ENCODE results near the gene ICA1. TPM values are rescaled to one million over a fixed set of nuclear protein-coding genes. Genes with fewer than 3 reads are reported as not detected.

Gene ICA1
- total RNA-seq, 1 experiment from 2014 or later = 66.4 TPM

DNA sequence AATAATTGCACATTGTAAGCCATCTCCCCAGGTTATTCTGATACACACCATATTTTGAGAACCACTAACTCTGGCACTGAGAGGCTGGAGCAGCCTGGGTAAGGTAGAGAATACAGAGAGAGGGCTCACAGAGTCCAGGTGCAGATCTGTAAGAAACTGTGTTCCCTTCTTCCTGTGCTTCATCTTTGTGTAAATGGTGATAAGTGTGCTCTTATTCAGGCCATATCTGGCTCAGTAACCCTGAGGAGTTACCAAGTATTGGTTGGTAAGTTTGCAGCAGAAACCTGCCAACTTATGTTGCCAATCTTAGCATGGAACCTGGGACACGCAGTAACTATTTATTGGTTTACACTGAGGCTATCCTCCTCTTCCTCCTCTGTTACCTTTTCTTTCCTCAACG is 16.2 kb upstream of the ICA1 start:
- H3K4me1 Mint-ChIP-seq (ENCODE audit: low read depth, unreplicated experiment) = peaks cover 25% of the 10 kb centered on the region
- intact Hi-C loops (cut with micrococcal nuclease; ENCODE audit: unreplicated experiment) = no loop called here
- H3K27ac Mint-ChIP-seq (ENCODE audit: unreplicated experiment) = no peak overlapping the region

DNA sequence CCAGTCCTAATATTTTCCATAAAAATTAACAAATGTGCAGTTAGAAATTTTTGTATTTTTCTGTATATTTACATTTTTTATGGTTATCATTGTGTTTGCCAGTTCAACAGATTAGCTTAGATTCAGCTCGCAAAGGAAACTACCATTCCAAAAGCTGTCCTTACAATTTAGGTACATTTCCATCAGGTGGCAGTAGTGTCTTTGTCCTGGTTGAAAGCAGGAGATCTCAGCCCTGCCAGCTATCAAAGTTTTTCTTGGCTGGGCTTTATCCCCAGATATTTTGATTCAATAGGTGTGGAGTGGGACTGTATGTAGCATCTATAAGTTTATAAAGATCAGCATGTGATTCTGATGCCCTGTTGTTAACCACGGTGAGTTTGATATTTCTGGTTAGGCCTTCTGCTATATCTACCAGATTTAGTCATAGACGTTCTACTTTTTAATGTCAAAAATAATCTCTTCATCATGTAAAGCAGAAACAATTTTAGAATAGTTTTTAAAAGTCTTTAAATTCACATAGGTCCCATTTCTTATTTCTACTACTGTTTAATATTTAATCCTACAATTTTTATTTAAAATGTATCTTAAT is 15.5 kb upstream of the ICA1 start:
- TF ChIP-seq, protein P1, sequence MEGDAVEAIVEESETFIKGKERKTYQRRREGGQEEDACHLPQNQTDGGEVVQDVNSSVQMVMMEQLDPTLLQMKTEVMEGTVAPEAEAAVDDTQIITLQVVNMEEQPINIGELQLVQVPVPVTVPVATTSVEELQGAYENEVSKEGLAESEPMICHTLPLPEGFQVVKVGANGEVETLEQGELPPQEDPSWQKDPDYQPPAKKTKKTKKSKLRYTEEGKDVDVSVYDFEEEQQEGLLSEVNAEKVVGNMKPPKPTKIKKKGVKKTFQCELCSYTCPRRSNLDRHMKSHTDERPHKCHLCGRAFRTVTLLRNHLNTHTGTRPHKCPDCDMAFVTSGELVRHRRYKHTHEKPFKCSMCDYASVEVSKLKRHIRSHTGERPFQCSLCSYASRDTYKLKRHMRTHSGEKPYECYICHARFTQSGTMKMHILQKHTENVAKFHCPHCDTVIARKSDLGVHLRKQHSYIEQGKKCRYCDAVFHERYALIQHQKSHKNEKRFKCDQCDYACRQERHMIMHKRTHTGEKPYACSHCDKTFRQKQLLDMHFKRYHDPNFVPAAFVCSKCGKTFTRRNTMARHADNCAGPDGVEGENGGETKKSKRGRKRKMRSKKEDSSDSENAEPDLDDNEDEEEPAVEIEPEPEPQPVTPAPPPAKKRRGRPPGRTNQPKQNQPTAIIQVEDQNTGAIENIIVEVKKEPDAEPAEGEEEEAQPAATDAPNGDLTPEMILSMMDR (IDR thresholded peaks at IDR 0.05; ENCODE audit: unreplicated experiment) = peak; percentile 18
- Mint-ChIP-seq H3K27ac (ENCODE audit: unreplicated experiment) (no peak overlapping the region), H3K4me3 (ENCODE audit: low read depth, unreplicated experiment) (no peak overlapping the region), H3K27me3 (ENCODE audit: unreplicated experiment) (no peaks in the 10 kb centered on the region), H3K36me3 (ENCODE audit: insufficient read depth, unreplicated experiment) (no peaks in the 10 kb centered on the region), H3K9me3 (ENCODE audit: low read depth, unreplicated experiment) (no peaks in the 10 kb centered on the region), H3K4me1 (ENCODE audit: low read depth, unreplicated experiment) (peaks cover 18% of the 10 kb centered on the region)
- CTCF ChIA-PET = interaction anchor here (0.7 to 2.0 kb wide), 5 partner anchors 9 to 90 kb away, joined by 3 to 36 read pairs (median 3); no protein-coding TSS in a partner anchor
- intact Hi-C loops (cut with micrococcal nuclease; ENCODE audit: unreplicated experiment) = loop anchor here (1.0 to 2.0 kb wide), 3 partner anchors 13 to 88 kb away; no protein-coding TSS in a partner anchor
- BruUV-seq (replicated peaks) = no TSS peak
- peak; percentile 44 for DNase-seq

More for the DNA sequence above, 16.2 kb upstream of the ICA1 start:
- H3K27me3 Mint-ChIP-seq (ENCODE audit: unreplicated experiment) = no peaks in the 10 kb centered on the region
- DNase-seq = no peak
- TF ChIP-seq, protein P1 (IDR thresholded peaks at IDR 0.05; ENCODE audit: unreplicated experiment) = no peak
- BruUV-seq (replicated peaks) = no TSS peak
- CTCF ChIA-PET = no interaction called here
- no peak overlapping the region for H3K4me3 Mint-ChIP-seq (ENCODE audit: low read depth, unreplicated experiment)
- no peaks in the 10 kb centered on the region for H3K9me3 Mint-ChIP-seq (ENCODE audit: low read depth, unreplicated experiment)
- H3K36me3 Mint-ChIP-seq (ENCODE audit: insufficient read depth, unreplicated experiment) = no peaks in the 10 kb centered on the region

DNA sequence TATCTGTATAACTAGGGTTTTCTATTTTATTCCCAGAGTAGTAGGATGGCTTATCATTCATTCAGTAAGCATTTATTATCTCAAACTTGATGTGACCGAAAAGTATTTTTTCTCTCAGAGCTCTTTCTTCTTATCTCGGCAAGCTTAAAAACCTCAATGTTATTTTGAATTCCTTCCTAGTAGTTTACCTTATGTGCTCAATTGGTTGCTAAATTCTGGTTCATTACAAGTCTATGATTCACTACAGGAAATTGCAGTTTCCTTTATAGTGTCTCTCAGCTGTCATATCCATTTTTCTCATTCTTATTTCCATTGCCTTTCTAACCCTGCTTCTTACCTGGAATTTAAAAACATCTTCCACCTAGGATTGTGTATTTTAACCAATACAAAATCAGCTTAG is 12.6 kb upstream of the ICA1 start:
- TF ChIP-seq, protein P1 (IDR thresholded peaks at IDR 0.05; ENCODE audit: unreplicated experiment) = no peak
- CTCF ChIA-PET = interaction anchor here (0.7 to 1.4 kb wide), 6 partner anchors 10 to 593 kb away, joined by 3 to 4 read pairs (median 3); partner anchors contain the start of gene ICA1
- H3K27me3 Mint-ChIP-seq (ENCODE audit: unreplicated experiment) = no peaks in the 10 kb centered on the region
- no peak overlapping the region for H3K4me3 Mint-ChIP-seq (ENCODE audit: low read depth, unreplicated experiment)
- no peaks in the 10 kb centered on the region for H3K36me3 Mint-ChIP-seq (ENCODE audit: insufficient read depth, unreplicated experiment)
- H3K27ac Mint-ChIP-seq (ENCODE audit: unreplicated experiment) = no peak overlapping the region
- H3K4me1 Mint-ChIP-seq (ENCODE audit: low read depth, unreplicated experiment) = peaks cover 15% of the 10 kb centered on the region
- DNase-seq = no peak
- BruUV-seq (replicated peaks) = no TSS peak
- intact Hi-C loops (cut with micrococcal nuclease; ENCODE audit: unreplicated experiment) = no loop called here
- H3K9me3 Mint-ChIP-seq (ENCODE audit: low read depth, unreplicated experiment) = no peaks in the 10 kb centered on the region

DNA sequence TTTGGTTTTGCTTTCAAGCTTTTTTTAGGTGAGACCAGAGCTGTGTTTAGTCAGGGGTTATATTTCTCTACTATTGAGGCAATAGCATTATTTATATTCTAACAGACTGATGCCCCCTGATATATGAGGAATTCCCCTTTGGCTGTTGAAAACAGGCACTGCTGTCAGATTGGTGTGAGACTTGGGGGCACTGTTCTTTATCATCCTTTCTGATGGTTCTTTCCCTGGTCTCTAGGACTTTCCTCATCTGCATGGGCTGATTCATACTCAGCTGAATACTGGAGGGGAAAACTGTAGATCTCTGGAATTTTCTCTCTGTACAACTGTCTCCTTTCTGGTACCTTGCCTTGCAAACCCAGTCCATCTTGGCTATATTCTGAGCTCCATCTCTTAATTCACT is 10.0 kb upstream of the ICA1 start:
- no peak overlapping the region for H3K27ac Mint-ChIP-seq (ENCODE audit: unreplicated experiment)
- H3K27me3 Mint-ChIP-seq (ENCODE audit: unreplicated experiment) = no peaks in the 10 kb centered on the region
- no peak overlapping the region for H3K4me3 Mint-ChIP-seq (ENCODE audit: low read depth, unreplicated experiment)
- intact Hi-C loops (cut with micrococcal nuclease; ENCODE audit: unreplicated experiment) = no loop called here
- TF ChIP-seq, protein P1 (IDR thresholded peaks at IDR 0.05; ENCODE audit: unreplicated experiment) = no peak
- CTCF ChIA-PET = no interaction called here
- H3K9me3 Mint-ChIP-seq (ENCODE audit: low read depth, unreplicated experiment) = no peaks in the 10 kb centered on the region
- no peak for DNase-seq
- BruUV-seq (replicated peaks) = no TSS peak
- H3K4me1 Mint-ChIP-seq (ENCODE audit: low read depth, unreplicated experiment) = peaks cover 28% of the 10 kb centered on the region
- H3K36me3 Mint-ChIP-seq (ENCODE audit: insufficient read depth, unreplicated experiment) = no peaks in the 10 kb centered on the region
